Erythroblast (primary cell): Measurements from ENCODE around the gene CD8A.

Experiments
- GATA1 ChIP-seq: IDR thresholded peaks from 2 replicates; pipeline ENCODE4 v1.6.1; 2011; ENCODE audit warnings: low read depth, mild to moderate bottlenecking, control low read depth, low read length, moderate library complexity
- POLR2A ChIP-seq: IDR thresholded peaks from 2 replicates; pipeline ENCODE4 v1.6.1; 2011; ENCODE audit warnings: mild to moderate bottlenecking, low read length

GRCh38 chr2:86832334-86833096 is 41.8 kb upstream of the CD8A start:
- TF ChIP-seq POLR2A (no peak), GATA1 (no peak)
